A549 (cell line): Measurements from ENCODE around the gene PMM2. TPM values are rescaled to one million over a fixed set of nuclear protein-coding genes. Genes with fewer than 3 reads are reported as not detected.
"Not testable (repeated sequence)": the region's sequence is repeated elsewhere in the genome, so short reads cannot be mapped to it uniquely, and the experiment has no call there.

Experiments used
- ATAC-seq, 2 experiments: fragments of 200-7000 bp in 1 of 2; fragments of >200 bp in 1 of 2; cut with Nextera tagmentation in 1 of 2; cut with Tn5 transposase in 1 of 2; 3 replicates each; pipeline versions ENCODE4 v1.8.0 to v1.9.1; 2018 to 2020; ENCODE audit warnings: mild to moderate bottlenecking in 1 of 2, moderate library complexity in 1 of 2
- CTCF ChIA-PET: fragments of 300-600 bp; sonication (Branson Sonifier 250); formaldehyde crosslinking; extraction: SDS; loops from one replicate; lab custom pipeline; 2021; ENCODE audit warnings: antibody characterized with exemption, inconsistent platforms; lab: Yijun Ruan, JAX
- POLR2A ChIA-PET: fragments of 350-600 bp; formaldehyde crosslinking; extraction: SDS; loops from one replicate; lab custom pipeline; 2021; ENCODE audit warnings: antibody characterized with exemption, inconsistent platforms; lab: Yijun Ruan, JAX
- DNase-seq, 2 experiments: peaks; one replicate each; pipeline versions ENCODE4 v3.0.0 to v3.0.0-alpha.2; 2011 to 2016; ENCODE audit warnings: low read depth in 1 of 2, low spot score in 1 of 2
- FAIRE-seq: peaks from 2 replicates; lab custom pipeline; 2011; peaks lifted over from hg19 to GRCh38; lab: Jason Lieb, UNC
- H3K27ac ChIP-seq, 2 experiments: fragments of >200 bp; sonication (Bioruptor Twin); formaldehyde crosslinking; 3 replicates each; pipeline ENCODE4 v1.5.1; 2016 to 2017
- H3K4me1 ChIP-seq: fragments of >200 bp; sonication (Bioruptor Twin); formaldehyde crosslinking; 3 replicates; pipeline ENCODE4 v1.6.1; 2016
- H3K4me2 ChIP-seq: fragments of >200 bp; sonication (Bioruptor Twin); formaldehyde crosslinking; 3 replicates; pipeline ENCODE4 v1.6.1; 2016
- H3K4me3 ChIP-seq: fragments of >200 bp; sonication (Bioruptor Twin); formaldehyde crosslinking; 3 replicates; pipeline ENCODE4 v1.5.1; 2016
- H3K9me3 ChIP-seq: fragments of >200 bp; sonication (Bioruptor Twin); formaldehyde crosslinking; 3 replicates; pipeline ENCODE4 v1.6.1; 2016
- BCL3 ChIP-seq: fragments of >200 bp; sonication (Bioruptor Twin); formaldehyde crosslinking; IDR thresholded peaks from 3 replicates; pipeline ENCODE4 v1.6.1; 2016
- BHLHE40 ChIP-seq: IDR thresholded peaks from 2 replicates; pipeline ENCODE4 v1.6.1; 2012; ENCODE audit warnings: low read depth, low read length, inconsistent platforms
- CEBPB ChIP-seq, 2 experiments: fragments of >200 bp in 1 of 2; sonication (Bioruptor Twin) in 1 of 2; formaldehyde crosslinking in 1 of 2; IDR thresholded peaks; 2 replicates each; pipeline ENCODE4 v1.6.1; 2012 to 2016
- FOSB ChIP-seq: fragments of 250-450 bp; sonication (Bioruptor Pico); IDR thresholded peaks from 2 replicates; pipeline ENCODE4 v1.5.0; 2020; ENCODE audit warnings: mild to moderate bottlenecking, moderate library complexity
- JUN ChIP-seq, 2 experiments: fragments of >200 bp; sonication (Bioruptor Twin); formaldehyde crosslinking; IDR thresholded peaks; 2 replicates in 1 of 2; 3 replicates in 1 of 2; pipeline ENCODE4 v1.6.1; 2016 to 2017
- NFE2L2 ChIP-seq: fragments of 150-350 bp; conservative IDR thresholded peaks from 2 replicates; pipeline ENCODE4 v1.6.1; 2014; ENCODE audit warnings: low read length
- NPAS2 ChIP-seq: fragments of 250-450 bp; sonication (Bioruptor Pico); IDR thresholded peaks from 2 replicates; pipeline ENCODE4 v1.8.0; 2022; ENCODE audit warnings: mild to moderate bottlenecking, moderate library complexity, borderline replicate concordance
- POLR2A ChIP-seq: IDR thresholded peaks from 2 replicates; pipeline ENCODE4 v1.6.1; 2012; ENCODE audit warnings: mild to moderate bottlenecking, low read length
- SMC3 ChIP-seq: fragments of >200 bp; sonication (Bioruptor Twin); formaldehyde crosslinking; IDR thresholded peaks from 3 replicates; pipeline ENCODE4 v1.6.1; 2018; ENCODE audit warnings: inconsistent platforms
- WGBS: methylation state at CpG from one replicate; pipeline ENCODE4 v1.1.6; 2017; ENCODE audit errors: missing lambda C conversion rate; 5-methylcytosine and 5-hydroxymethylcytosine counted together
- polyA plus RNA-seq, 4 experiments: library from polyadenylated mRNA; depleted of rRNA in 3 of 4; stranded (reverse); fragments of >200 nt; fragmentation: RNase III in 1 of 4; extraction: RNeasy Plus Mini Kit Qiagen cat#74134 plus additional on column Dnase treatment in 1 of 4; gene quantifications; 2 replicates in 3 of 4; 3 replicates in 1 of 4; pipeline ENCODE4 v1.2.3, GENCODE V29; 2011 to 2017
- TF ChIP-seq, protein P1 (sequence below): fragments of 200-600 bp; sonication (generic); IDR thresholded peaks from 2 replicates; pipeline ENCODE4 v1.6.1; 2016; ENCODE audit warnings: antibody characterized with exemption, mild to moderate bottlenecking, moderate library complexity

The PMM2 gene
- polyA plus RNA-seq, 2 of the 4 experiments (the other 2 are of a cell fraction), result 56.6 to 72.4 TPM

- no peak for TF ChIP-seq SMC3
- 0 out of 4 replicates have a peak, but pooled peaks of 1 of the 2 experiments have one; percentile 19 for TF ChIP-seq CEBPB (IDR thresholded peaks at IDR 0.05)
- TF ChIP-seq, protein P1, sequence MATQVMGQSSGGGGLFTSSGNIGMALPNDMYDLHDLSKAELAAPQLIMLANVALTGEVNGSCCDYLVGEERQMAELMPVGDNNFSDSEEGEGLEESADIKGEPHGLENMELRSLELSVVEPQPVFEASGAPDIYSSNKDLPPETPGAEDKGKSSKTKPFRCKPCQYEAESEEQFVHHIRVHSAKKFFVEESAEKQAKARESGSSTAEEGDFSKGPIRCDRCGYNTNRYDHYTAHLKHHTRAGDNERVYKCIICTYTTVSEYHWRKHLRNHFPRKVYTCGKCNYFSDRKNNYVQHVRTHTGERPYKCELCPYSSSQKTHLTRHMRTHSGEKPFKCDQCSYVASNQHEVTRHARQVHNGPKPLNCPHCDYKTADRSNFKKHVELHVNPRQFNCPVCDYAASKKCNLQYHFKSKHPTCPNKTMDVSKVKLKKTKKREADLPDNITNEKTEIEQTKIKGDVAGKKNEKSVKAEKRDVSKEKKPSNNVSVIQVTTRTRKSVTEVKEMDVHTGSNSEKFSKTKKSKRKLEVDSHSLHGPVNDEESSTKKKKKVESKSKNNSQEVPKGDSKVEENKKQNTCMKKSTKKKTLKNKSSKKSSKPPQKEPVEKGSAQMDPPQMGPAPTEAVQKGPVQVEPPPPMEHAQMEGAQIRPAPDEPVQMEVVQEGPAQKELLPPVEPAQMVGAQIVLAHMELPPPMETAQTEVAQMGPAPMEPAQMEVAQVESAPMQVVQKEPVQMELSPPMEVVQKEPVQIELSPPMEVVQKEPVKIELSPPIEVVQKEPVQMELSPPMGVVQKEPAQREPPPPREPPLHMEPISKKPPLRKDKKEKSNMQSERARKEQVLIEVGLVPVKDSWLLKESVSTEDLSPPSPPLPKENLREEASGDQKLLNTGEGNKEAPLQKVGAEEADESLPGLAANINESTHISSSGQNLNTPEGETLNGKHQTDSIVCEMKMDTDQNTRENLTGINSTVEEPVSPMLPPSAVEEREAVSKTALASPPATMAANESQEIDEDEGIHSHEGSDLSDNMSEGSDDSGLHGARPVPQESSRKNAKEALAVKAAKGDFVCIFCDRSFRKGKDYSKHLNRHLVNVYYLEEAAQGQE, result no peak
- TF ChIP-seq FOSB (CRISPR knock-in tag), result no peak
- TF ChIP-seq, all 56 proteins: peak for 3
Measured at GRCh38 chr16:8872967-8873865, 75.6 kb downstream of the PMM2 start (continued).

- H3K9me3 ChIP-seq, H3K4me2 ChIP-seq, ATAC-seq, POLR2A ChIA-PET, H3K4me3 ChIP-seq, DNase-seq, FAIRE-seq: not testable (repeated sequence)
- Histone ChIP-seq H3K27ac (0 out of 6 replicates have a peak overlapping the region, but pooled peaks of 1 of the 2 experiments have one; percentile 11), H3K4me1 (peaks cover 41% of the 10 kb centered on the region)
- TF ChIP-seq JUN (IDR thresholded peaks at IDR 0.05), result 0 out of 5 replicates have a peak, but pooled peaks of 1 of the 2 experiments have one; percentile 16
- CTCF ChIA-PET, result interaction anchor here (0.7 to 7.9 kb wide), 8 partner anchors 8 to 394 kb away, joined by 3 to 84 read pairs (median 4); partner anchors contain the start of gene LITAFD
- WGBS, result 93% methylated on average over 7 of the region's 7 CpGs
Measured at GRCh38 chr16:8873866-8874195, 76.2 kb downstream of the PMM2 start.

DNA sequence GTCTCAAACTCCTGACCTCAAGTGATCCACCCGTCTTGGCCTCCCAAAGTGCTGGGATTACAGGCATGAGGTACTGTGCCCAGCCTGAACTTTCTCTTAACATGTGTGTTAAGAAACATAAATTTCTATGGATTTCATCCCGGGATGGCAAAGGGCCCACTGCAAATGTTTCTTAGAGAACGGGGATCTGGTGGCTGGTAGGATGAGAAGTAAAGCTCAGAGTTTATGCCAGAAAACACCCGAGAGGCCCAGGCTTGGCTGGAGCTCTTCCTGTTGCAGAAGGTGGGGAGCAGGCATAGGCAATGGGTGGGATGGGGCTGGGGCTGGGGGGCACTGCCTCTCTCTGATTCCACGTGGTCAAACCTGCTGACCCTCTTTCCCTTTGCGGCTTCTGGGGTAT lies 76.7 kb downstream of the PMM2 start:
- no peak overlapping the region for H3K4me2 ChIP-seq
- WGBS, result 70% methylated on average over 6 of the region's 6 CpGs
- DNase-seq, result no peak
- H3K4me3 ChIP-seq, result no peak overlapping the region
- CTCF ChIA-PET, result interaction anchor here (1.1 to 7.9 kb wide), 6 partner anchors 7 to 264 kb away, joined by 3 to 84 read pairs (median 6); partner anchors contain the start of gene LITAFD
- no peaks in the 10 kb centered on the region for H3K9me3 ChIP-seq
- 0 out of 6 replicates have a peak overlapping the region, but pooled peaks of 1 of the 2 experiments have one; percentile 23 for H3K27ac ChIP-seq
- POLR2A ChIA-PET, result no interaction called here
- TF ChIP-seq NFE2L2, result no peak
- TF ChIP-seq BHLHE40, result no peak
- TF ChIP-seq BCL3, result no peak
- TF ChIP-seq NPAS2 (CRISPR knock-in tag), result no peak
- no peak for TF ChIP-seq POLR2A
- TF ChIP-seq, all 56 proteins: peak for 0
- peaks cover 42% of the 10 kb centered on the region for H3K4me1 ChIP-seq
- ATAC-seq, result no peak
- FAIRE-seq, result no peak

DNA sequence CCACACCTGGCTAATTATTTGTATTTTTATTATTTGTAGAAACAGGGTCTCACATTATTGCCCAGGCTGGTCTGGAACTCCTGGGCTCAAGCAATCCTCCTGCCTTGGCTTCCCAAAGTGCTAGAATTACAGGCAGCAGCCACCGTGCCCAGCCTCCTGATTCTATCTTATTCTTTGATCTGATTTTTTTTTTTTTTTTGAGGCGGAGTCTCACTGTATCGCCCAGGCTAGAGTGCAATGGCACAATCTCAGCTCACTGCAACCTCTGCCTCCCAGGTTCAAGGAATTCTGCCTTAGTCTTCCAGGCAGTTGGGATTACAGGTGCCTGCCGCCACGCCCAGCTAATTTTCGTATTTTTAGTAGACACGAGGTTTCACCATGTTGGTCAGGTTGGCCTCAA lies 77.7 kb downstream of the PMM2 start:
- H3K4me3 ChIP-seq, H3K27ac ChIP-seq, H3K9me3 ChIP-seq, ATAC-seq, POLR2A ChIA-PET, FAIRE-seq, H3K4me2 ChIP-seq, DNase-seq: not testable (repeated sequence)
- peaks cover 36% of the 10 kb centered on the region for H3K4me1 ChIP-seq
- 73% methylated on average over 7 of the region's 7 CpGs for WGBS
- CTCF ChIA-PET, result interaction anchor here (0.7 to 4.2 kb wide), 3 partner anchors 11 to 260 kb away, joined by 3 to 22 read pairs (median 4); no protein-coding TSS in a partner anchor
